ENCODE measurements around the gene SEMG1.

SEMG1 gene, protein sequence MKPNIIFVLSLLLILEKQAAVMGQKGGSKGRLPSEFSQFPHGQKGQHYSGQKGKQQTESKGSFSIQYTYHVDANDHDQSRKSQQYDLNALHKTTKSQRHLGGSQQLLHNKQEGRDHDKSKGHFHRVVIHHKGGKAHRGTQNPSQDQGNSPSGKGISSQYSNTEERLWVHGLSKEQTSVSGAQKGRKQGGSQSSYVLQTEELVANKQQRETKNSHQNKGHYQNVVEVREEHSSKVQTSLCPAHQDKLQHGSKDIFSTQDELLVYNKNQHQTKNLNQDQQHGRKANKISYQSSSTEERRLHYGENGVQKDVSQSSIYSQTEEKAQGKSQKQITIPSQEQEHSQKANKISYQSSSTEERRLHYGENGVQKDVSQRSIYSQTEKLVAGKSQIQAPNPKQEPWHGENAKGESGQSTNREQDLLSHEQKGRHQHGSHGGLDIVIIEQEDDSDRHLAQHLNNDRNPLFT

DNA sequence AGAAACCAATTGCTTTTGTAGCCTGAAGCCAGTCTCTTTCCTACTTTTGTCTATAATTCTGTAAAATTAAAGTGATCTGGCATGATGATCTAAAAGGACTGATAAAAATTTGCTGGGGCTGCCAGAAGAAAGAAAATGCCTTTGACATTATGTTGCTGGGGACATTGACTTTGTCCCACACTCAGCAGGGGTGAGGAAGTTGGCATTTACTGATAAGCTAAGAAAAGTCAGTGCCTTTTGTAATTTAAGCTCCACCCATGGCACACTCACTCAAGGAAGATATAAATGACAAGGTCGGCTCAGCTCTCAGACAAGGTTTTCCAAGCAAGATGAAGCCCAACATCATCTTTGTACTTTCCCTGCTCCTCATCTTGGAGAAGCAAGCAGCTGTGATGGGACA lies at the start of gene SEMG1:
TSS of gene SEMG1 (plus strand) at position 309 of the 400 bp plus-strand sequence. CDS start at position 330, 21 bp downstream.
- DNase-seq (ENCODE audit: low read depth in 2 of 2): no peak

DNA sequence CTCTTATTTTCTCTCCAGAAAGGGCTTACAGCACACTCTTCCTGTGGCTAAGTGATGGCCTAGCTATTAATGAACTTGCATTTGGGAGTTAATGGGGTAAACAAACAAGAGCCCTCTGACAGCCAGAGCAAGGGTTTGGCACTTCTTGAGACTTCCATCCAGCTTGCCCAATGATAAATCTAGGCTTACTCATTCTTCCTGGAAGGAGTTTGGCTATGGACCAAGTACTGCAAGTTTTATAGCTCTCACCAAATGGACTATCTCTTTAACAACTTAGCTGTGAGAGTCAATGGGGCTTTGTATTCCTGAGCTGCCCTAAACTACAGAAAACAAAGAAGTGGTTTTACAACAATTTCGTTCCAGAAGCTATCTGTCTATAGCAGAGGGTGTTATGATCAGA lies 48.9 kb upstream of the SEMG1 start:
- DNase-seq (ENCODE audit: low read depth in 2 of 2): no peak

DNA sequence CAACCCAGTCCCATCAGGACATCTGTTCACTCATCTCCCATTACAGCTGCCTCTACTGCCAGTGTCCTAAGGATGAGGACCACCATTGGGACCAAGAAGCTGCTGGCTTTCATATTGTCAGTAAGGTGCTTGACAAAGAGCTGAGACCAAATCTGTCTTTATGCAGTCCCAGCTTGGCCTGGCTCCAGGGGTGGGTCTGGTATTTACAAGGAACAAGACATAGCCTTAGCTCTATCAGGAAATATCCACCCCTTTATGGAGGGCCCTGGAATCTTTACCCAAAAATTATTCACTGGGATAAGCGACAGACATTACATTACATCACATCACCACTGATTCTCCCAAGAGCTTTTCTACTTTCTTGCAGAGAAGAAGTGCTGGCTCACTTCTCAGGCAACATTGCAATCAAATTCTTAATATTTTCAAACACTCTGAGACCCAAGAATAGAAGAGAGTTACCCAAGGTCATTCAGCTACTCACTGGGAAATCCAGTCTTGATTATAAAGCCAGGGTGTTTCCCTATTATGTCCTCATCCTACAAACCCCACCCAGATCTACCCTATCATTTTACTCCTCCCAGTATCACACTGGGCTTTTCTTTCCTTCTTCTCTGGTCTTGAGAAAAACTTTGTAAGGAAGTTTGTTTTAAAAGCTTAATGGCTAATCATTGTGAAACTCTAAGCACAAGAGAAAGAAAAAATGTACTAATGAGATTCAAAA lies 43.6 kb upstream of the SEMG1 start:
- DNase-seq (ENCODE audit: low read depth in 2 of 2): no peak

DNA sequence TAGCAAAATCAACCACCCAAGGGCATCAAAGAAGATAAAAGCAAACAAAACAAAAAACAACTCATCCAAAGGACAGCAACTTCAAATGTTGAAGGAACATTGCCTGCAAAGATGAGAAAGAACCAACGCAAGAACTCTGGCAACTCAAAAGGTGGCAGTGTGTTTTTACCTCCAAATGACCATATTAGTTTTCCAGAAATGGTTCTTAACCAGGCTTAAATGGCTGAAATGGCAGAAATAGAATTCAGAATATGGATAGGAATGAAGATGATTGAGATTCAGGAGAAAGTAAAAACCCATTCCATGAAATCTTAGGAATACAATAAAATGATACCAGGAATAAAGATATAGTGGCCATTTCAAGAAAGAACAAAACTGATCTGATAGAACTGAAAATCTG lies 41.9 kb upstream of the SEMG1 start:
- DNase-seq (ENCODE audit: low read depth in 2 of 2): no peak

DNA sequence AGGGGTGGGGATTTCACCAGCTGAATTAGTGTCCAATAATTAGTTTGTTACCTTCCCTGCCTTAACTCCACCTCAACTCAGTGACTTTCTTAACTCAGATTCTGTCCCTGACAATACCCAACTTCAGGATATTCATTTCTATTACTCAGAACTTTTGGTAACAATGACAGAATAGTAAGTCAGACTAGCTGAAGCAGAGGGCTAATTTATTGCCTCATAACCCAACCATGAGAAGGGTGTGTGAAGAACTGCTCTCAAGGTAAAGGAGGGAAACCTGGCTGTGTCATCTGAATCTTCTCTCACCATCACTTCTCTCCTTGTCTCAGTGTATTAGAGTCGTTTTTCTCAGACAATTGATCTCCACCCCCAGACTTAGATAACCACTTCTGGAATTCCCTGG lies 33.3 kb upstream of the SEMG1 start:
- no peak for DNase-seq (ENCODE audit: low read depth in 2 of 2)

DNA sequence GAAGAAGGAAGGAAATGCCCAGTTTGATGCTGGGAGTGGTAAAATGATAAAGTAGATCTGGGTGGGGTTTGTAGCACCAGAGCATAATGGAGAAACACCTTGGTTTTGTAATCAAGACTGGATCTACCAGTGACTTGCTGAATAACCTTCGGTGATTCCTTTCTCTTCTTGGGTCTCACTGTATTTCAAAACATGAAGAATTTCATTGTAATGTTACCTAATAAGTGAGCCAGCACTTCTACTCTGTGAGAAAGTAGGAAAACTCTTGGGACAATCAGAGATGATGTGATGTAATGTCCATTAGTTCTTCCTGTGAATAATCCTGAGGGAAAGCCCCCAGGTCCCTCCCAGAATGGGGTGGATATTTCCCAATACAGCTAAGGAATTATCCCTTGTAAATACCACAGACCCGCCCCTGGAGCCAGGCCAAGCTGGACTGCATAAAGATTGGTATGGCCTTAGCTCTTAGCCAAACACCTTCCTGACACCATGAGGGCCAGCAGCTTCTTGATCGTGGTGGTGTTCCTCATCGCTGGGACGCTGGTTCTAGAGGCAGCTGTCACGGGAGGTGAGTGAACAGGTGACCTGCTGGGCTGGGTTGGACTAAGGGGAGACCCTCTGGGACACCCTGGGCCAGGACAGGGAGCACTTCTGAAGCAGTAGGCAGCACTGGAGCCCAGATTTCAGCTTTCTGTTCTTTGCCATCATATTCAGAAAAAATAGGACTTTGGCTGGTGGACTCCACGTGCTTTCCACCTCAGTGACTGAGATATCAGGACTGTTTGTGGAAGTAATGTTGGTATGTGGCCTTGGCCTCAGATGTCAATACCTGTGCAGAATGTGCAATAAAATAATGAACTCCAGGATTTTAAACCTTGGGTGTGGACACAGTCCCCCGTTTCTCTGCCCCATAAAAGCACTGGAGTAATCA lies 32.1 kb upstream of the SEMG1 start, which contains the start of gene PI3:
TSS of gene PI3 (plus strand) at position 469 of the 931 bp plus-strand sequence. CDS start at position 490, 21 bp downstream.
- no peak for DNase-seq (ENCODE audit: low read depth in 2 of 2)

DNA sequence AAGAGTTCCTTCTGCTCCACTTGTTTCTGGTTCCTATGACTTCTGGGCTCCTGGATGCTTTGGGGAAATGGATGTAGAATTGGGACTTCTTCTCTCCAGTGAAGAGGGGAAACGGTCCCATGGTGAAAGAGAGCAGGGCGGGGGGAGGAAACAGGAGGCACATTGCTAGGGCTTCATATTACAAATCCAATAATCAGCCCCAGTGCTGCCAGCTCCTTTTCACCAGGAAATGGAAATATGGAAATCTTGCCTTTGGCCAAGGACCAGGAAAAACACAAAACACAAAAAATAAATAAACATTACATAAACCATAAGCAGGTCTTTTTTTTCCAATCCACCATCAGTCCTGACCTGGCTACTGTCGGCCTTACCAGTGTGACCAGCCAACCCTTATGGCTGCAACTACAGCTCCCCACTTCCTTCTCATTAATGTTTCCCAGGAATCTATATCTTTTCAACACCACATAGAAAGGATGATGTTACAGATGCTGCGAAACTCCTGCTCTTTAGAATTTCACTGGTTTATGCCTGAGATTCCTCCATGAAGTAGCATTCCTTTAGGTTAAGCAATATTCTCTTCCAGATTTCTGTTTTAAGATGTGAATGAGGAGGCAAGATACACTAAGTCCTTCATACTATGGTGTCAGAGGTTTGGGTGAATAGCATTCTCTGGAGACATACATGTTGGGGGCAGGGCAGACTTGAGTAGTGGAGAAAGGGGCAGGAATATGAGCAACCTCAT lies 30.1 kb upstream of the SEMG1 start:
- no peak for DNase-seq (ENCODE audit: low read depth in 2 of 2)

DNA sequence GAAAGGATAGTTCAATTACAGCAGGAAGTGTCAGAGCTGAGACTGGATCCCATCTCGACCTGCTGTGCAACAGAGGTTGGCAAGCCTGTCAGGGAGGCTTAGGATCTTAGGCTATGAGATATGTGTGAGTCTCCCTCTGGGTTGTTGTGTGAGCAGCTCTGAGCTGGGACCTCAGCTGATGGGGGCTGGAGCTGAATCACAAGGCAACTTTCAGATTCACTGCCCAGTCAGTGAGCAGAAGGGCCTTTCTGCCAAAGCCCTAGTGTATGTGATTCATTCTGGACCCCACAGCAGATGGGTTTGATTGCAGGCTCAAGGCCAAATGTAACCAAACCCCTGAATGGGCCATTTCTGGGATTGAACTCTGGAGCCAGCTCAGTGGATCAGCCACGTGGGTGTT lies 27.7 kb upstream of the SEMG1 start:
- DNase-seq (ENCODE audit: low read depth in 2 of 2): no peak

DNA sequence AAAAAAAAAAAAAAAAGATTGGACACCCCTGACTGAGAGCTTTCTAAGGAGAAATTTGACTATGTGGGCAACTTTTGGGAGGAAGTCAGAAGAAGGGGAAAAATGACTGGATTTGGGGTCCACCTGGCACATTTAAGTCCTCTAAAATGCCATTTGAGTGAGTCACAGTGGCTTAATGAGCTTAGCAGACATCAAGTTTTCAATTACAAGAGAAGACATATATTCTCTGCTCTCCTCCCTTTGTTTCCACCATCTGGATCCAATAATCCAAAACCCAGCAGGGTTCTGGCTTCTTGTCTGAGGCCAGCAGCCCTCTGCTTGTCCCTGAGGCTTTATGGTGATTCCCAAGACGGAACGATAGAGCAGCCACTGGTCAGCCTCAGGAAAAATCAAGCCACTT lies 25.2 kb upstream of the SEMG1 start:
- no peak for DNase-seq (ENCODE audit: low read depth in 2 of 2)

DNA sequence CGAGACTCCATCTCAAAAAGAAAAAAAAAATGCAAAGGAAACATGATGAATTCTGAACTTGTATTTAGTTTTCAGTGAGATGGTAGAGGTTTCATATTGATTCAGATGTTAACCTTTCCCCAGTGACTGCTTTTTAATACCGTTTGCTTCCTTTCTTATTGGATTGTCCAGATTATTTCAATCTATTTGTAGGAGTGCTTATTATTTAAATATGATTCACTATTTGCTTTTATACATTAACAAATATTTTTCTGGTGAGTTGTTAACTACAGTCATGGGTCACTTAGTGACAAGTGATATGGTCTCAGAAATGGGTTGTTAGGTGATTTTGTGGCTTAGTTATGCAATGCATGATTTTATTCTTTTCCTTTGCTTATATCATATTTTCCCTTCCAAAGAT lies 23.7 kb upstream of the SEMG1 start:
- DNase-seq (ENCODE audit: low read depth in 2 of 2): no peak

DNA sequence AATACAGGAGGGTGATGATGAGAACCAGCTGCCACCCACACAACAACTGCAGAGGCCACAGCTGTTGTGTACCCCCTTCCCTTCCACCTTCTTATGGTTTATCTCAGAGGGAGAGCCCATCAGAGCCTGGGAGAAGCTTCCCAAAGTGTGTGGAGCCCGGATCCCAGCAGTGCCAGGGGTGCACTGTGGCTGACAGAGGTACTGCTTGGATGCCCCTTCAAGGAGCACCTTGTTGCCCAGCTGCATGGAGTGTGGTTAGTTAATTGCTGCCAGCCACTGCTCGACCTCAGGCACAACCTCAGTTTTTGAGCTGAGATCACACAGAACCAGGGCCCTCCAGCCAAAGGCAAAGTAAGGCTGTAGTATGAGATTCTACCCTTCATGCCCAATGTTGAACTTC lies 19.1 kb upstream of the SEMG1 start:
- no peak for DNase-seq (ENCODE audit: low read depth in 2 of 2)

DNA sequence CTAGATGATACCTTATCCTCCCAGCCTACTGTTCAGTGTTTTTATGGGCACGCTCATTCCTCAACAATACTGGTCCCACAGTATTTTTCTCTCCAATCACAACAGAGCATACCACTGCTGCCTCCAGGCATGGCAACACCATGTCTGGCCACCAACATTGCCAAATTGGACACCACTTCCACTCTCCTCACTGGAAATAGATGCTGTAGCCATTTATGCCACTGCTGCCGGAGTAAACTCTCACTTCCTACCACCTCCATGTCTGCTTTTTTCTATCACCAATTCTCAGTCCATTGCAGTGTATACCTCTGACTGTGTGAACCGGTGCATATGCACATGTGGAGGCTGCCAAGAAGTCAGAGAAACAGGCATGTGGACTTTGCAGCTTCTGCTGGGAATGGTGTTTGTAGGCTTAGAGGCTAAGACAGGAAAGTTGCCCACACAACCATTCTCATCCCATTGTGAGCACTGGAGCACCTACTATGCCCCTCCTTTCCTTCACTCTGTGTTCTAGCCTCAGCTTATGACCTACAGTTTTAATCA lies 17.7 kb upstream of the SEMG1 start:
- DNase-seq (ENCODE audit: low read depth in 2 of 2): no peak

DNA sequence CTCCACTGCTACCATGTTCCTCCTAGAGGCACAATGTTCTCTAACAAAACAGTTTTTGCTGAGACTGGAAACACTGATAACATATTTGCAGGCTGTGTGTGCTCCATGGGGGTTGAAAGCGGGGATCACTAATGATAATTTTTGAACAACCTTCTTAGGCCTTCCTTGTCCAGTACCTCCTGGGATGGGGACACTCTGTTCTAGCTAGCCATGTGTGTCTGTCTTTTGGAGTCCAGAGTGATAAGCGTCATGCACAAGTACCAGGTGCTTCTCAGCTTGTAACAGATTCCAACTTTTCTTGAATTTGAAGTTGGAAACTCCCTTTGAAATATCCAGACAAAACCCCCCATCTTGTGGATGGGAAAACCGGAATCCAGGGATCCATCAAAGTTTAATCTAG lies 17.0 kb upstream of the SEMG1 start:
- no peak for DNase-seq (ENCODE audit: low read depth in 2 of 2)

DNA sequence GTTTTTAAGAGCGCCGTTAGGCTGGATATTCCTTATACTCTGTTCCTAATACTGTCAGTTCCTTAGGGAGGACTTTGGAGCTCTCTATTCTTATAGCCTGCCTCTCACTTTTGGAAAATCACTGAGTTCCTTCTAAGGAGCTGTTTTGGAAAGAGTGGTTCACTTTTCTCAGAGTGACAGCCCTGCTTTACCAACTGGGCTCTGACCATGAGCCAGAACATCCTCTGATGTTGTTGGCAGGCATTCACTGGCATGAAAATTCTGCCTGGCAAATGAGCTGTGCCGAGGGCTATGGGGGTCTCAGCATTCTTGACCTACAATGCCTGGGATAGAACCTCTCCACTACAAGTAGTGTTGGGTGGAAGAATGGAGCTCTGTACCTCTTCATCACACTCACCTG lies 14.9 kb upstream of the SEMG1 start:
- no peak for DNase-seq (ENCODE audit: low read depth in 2 of 2)

DNA sequence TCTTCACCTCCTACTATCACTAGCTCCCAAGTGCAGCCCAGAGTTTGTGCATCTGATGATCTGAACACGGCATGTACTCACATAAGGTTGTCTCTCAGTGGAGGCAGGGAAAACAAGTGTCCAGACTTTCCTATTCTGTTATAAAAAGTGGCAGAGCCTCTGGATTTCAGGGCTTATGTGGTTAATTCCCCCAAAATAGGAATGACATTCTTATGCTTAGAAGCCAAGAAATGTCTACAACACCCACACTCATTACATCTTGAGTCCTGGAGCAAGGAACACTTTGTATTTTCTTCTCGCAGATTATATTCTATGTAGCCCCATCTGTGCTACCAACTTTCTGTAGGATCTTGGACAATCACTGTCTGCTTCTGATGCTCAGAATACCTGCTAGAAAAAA lies 13.5 kb upstream of the SEMG1 start:
- no peak for DNase-seq (ENCODE audit: low read depth in 2 of 2)

DNA sequence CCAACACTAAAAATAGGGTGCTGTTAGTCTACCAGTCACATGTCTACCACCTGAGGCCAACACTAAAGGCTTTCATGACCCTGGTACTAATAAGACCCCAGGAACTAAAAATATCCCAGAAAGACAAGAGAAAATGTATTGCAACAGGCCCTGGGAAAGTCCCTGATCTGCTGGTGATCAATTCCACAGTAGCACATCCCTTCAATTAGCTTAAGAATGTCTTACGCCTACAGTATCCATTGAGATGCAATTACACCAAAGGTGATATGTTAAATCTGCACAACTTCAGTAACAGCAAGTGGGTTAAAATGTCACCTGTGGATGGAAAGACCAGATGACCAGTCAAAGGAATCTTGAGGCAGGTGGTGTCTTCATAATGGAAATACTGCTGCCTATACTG lies 3.1 kb downstream of the SEMG1 start:
- DNase-seq (ENCODE audit: low read depth in 2 of 2): no peak

DNA sequence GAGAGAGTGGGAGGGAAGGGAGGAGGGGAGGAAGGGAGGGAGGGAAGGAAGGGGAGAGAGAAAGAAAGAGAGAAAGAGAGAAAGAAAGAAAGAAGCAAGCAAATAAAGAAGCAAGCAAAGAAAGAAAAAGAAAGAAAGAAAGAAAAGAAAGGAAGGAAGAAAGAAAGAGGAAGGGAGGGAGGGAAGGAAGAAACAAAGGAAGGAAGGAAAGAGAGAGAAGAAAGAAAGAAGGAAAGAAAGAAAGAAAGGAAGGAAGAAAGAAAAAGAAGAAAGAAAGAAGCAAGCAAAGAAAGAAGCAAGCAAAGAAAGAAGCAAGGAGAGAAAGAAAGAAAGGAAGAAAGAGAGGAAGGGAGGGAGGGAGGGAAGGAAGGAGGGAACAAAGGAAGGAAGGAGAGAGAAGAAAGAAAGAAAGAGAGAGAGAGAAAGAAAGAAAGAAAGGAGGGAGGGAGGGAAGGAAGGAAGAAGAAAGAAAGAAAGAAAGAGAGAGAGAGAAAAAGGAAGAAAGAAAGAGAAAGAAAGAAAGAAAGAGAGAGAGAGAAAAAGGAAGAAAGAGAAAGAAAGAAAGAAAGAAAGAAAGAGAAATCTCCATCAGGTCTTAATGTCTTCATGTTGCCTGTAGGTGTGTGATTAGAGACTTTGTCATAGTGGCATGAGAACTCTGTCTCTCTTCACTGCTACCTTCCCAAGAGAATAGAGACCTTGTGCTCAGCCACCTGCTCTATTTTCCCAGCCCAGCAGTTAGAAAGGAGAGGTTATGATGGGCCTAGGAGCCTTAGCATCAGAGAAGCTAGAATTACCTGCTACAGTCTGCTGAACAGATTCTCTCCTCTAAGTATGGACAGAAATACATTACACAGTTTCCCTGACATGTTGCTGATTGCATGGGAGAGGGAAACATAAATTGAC lies 5.0 kb downstream of the SEMG1 start:
- no peak for DNase-seq (ENCODE audit: low read depth in 2 of 2)

DNA sequence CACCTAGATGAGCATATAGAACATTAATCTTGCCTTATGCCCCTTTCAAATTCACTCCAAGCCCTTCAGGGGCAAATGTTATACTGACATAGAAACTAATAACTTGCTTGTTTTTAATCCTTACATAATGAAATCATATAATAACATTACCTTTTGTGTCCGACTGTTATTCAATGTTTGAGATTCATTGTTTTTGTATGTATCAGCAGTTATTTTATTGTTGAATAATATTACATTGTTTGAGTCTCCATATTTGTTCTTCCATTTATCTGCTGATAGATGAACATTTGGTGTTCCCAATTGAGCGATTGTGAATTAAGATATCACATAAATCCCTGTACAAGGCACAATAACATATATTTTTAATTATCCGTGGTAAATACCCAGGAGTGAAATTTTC lies 6.0 kb downstream of the SEMG1 start:
- no peak for DNase-seq (ENCODE audit: low read depth in 2 of 2)

DNA sequence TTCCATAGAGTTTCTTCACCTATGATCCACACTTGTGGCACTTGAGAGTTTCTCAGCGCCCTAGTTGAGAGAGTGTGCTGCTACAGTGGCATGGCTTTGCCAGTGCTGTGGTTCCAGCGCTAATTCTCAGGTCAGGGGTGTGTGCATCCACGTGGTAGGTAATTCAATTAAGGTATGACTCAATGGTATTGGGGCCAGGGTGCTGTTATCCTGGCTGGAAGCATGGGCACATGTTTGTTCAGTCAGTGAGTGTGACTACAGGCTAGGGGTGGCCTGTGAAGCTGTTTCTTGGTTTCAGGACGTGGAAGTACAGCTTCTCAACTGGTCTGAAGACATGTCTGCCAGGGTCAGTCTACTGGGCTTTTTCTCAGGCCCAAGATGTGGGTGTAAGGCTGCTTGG lies 11.3 kb downstream of the SEMG1 start:
- no peak for DNase-seq (ENCODE audit: low read depth in 2 of 2)

DNA sequence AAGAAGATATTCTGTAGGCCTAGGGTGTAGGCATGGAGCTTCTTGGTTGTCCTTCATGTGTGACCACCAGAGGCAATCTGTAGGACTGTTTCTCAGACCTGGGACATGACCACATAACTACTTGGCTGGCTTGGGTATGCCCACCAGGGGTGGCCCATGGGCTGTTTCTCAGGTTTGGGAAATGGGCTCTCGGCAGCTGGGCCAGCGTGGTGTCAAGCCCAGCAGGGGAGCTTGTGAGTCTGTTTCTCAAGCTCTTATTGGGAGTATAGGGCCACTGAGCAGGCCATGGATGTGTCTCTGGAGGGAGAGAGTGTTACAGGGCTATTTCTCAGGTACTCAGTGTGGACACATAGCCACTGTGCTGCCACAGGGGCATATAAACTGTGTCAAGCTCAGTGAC lies 11.8 kb downstream of the SEMG1 start:
- no peak for DNase-seq (ENCODE audit: low read depth in 2 of 2)

All from stimulated activated CD8-positive, alpha-beta memory T cell treated with anti-CD3 and anti-CD28 coated beads, Interleukin-2, amount 100 ng/mL, for 48 hours (primary cell).